A673 (cell line): ENCODE results near the gene SNCB. TPM values are rescaled to one million over a fixed set of nuclear protein-coding genes. Genes with fewer than 3 reads are reported as not detected.

Experiments used
- BruUV-seq: library from RNA; stranded (reverse); fragments of 400-500 nt; replicated peaks from 2 replicates; lab custom pipeline; 2021; lab: Mats Ljungman, UMichigan
- CTCF ChIA-PET: fragments of 300-600 bp; sonication (Branson Sonifier 250); formaldehyde crosslinking; loops from one replicate; lab custom pipeline; 2022; ENCODE audit warnings: antibody characterized with exemption; lab: Charles Lee
- POLR2A ChIA-PET: fragments of 300-600 bp; sonication (Branson Sonifier 250); formaldehyde crosslinking; loops from one replicate; lab custom pipeline; 2022; ENCODE audit warnings: antibody characterized with exemption; ENCODE audit not compliant: low non-redundant PET; lab: Charles Lee
- DNase-seq: peaks from one replicate; pipeline ENCODE4 v3.0.0-alpha.2; 2015; ENCODE audit warnings: low spot score
- H3K27ac ChIP-seq: fragments of 200-600 bp; sonication (generic); 2 replicates; pipeline ENCODE4 v1.5.1; 2016; ENCODE audit warnings: mixed run types, low read depth, mild to moderate bottlenecking, mixed read lengths, antibody characterized with exemption, low read length; ENCODE audit not compliant: poor library complexity, severe bottlenecking
- H3K27me3 ChIP-seq: fragments of 200-600 bp; sonication (generic); replicated peaks from 2 replicates; pipeline ENCODE4 v1.6.1; 2017; ENCODE audit warnings: mixed run types, low read depth, mild to moderate bottlenecking, mixed read lengths, antibody characterized with exemption, low read length; ENCODE audit not compliant: insufficient read depth, poor library complexity
- H3K36me3 ChIP-seq: fragments of 200-600 bp; sonication (generic); 2 replicates; pipeline ENCODE4 v1.6.1; 2016; ENCODE audit warnings: mixed run types, mild to moderate bottlenecking, mixed read lengths, antibody characterized with exemption, low read length; ENCODE audit not compliant: insufficient read depth, poor library complexity, severe bottlenecking
- H3K4me1 ChIP-seq: fragments of 200-600 bp; sonication (generic); 2 replicates; pipeline ENCODE4 v1.6.1; 2017; ENCODE audit warnings: mixed run types, mild to moderate bottlenecking, mixed read lengths, antibody characterized with exemption, low read length; ENCODE audit not compliant: insufficient read depth, poor library complexity, severe bottlenecking
- H3K4me3 ChIP-seq: fragments of 200-600 bp; sonication (generic); 2 replicates; pipeline ENCODE4 v1.5.1; 2016; ENCODE audit warnings: low read depth, mixed run types, mild to moderate bottlenecking, mixed read lengths, low read length; ENCODE audit not compliant: poor library complexity, severe bottlenecking
- H3K9me3 ChIP-seq: fragments of 200-600 bp; sonication (generic); 2 replicates; pipeline ENCODE4 v1.6.1; 2016; ENCODE audit warnings: mixed run types, low read depth, mild to moderate bottlenecking, mixed read lengths, antibody characterized with exemption, low read length; ENCODE audit not compliant: poor library complexity, severe bottlenecking
- EZH2 ChIP-seq: fragments of 200-600 bp; sonication (generic); IDR thresholded peaks from 2 replicates; pipeline ENCODE4 v1.6.1; 2017; ENCODE audit warnings: borderline replicate concordance, low read depth, mild to moderate bottlenecking, mixed read lengths, antibody characterized with exemption, low read length; ENCODE audit not compliant: poor library complexity, severe bottlenecking
- intact Hi-C: fragments of 100-400 bp; cut with micrococcal nuclease; formaldehyde crosslinking; loops from one replicate; pipeline ENCODE4 v1.10.0; 2022; ENCODE audit not compliant: unreplicated experiment
- total RNA-seq: library from RNA; stranded (reverse); gene quantifications from 2 replicates; pipeline ENCODE4 v1.2.3, GENCODE V29; 2021
- TF ChIP-seq, protein P1 (sequence below): fragments of 300-800, 200-600 bp; sonication (generic); conservative IDR thresholded peaks from 2 replicates; pipeline ENCODE4 v1.5.1; 2017; ENCODE audit warnings: low read depth, mild to moderate bottlenecking, antibody characterized with exemption, low read length, moderate library complexity, mixed read lengths

The SNCB gene
- total RNA-seq, 1 experiment from 2014 or later, result not detected

- no peak for TF ChIP-seq EZH2
- TF ChIP-seq, protein P1, sequence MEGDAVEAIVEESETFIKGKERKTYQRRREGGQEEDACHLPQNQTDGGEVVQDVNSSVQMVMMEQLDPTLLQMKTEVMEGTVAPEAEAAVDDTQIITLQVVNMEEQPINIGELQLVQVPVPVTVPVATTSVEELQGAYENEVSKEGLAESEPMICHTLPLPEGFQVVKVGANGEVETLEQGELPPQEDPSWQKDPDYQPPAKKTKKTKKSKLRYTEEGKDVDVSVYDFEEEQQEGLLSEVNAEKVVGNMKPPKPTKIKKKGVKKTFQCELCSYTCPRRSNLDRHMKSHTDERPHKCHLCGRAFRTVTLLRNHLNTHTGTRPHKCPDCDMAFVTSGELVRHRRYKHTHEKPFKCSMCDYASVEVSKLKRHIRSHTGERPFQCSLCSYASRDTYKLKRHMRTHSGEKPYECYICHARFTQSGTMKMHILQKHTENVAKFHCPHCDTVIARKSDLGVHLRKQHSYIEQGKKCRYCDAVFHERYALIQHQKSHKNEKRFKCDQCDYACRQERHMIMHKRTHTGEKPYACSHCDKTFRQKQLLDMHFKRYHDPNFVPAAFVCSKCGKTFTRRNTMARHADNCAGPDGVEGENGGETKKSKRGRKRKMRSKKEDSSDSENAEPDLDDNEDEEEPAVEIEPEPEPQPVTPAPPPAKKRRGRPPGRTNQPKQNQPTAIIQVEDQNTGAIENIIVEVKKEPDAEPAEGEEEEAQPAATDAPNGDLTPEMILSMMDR, result no peak
- no TSS peak for BruUV-seq
- Histone ChIP-seq H3K4me3 (no peak overlapping the region), H3K9me3 (no peaks in the 10 kb centered on the region), H3K27ac (no peak overlapping the region), H3K27me3 (no peaks in the 10 kb centered on the region), H3K4me1 (peaks cover 15% of the 10 kb centered on the region), H3K36me3 (no peaks in the 10 kb centered on the region)
- intact Hi-C loops, result no loop called here
- no peak for DNase-seq
- CTCF ChIA-PET, result interaction anchor here (0.7 kb wide), 1 partner anchor 357 kb away, joined by 3 read pairs; no protein-coding TSS in a partner anchor
- POLR2A ChIA-PET, result interaction anchor here (0.6 kb wide), 1 partner anchor 267 kb away, joined by 3 read pairs; no protein-coding TSS in a partner anchor
Observed at GRCh38 chr5:176674799-176675198, 44.5 kb upstream of the SNCB start.

DNA sequence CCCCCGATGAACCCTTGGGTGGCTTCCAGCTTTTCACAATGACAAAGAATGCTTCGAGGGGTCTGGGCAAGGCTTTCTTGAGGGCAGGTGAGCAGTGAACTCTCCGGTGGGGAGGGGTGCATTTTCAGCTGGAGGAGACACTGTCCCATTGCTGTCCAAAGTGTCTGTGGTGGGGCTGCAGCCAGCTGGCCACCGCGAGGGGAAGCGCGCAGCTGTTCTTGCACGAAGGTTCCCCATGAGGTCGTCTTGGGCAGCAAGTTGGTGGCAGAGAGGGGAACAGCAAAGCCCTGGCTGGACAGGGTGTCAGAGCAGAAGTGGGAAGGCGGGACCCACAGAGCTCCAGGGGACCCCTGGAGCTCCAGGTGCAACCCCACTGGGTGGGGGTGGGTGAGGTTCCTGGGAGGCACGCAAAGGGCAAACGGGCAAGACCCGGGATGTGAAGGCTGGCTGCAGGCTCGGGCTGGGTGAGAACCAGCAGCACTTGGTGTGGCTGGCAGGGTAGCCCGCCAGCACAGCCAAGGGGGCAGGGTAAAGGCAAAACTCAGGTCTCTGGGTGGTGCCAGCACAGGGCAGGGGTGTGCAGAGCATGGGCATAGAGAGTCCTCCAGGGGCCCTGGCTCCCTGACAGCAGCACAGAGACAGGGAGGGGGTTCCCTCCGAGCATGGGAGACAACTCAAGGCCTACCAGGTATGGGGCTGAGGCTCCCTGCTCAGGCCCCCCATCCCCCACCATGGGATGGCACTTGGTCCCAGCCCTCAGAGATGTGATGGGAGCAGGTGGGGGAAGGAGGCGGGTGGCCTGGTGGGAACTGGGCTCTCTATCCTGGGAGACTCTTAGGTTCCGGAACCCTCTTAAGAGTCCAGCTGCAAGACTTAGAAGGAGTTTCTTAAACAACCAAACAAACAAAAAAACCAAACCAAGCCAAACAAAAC is 43.6 kb upstream of the SNCB start:
- intact Hi-C loops, result no loop called here
- ChIA-PET POLR2A (no interaction called here), CTCF (interaction anchor here (1.0 kb wide), 1 partner anchor 13 kb away, joined by 4 read pairs; no protein-coding TSS in a partner anchor)
- no peak for DNase-seq
- Histone ChIP-seq H3K27me3 (no peaks in the 10 kb centered on the region), H3K36me3 (no peaks in the 10 kb centered on the region), H3K4me1 (peaks cover 15% of the 10 kb centered on the region), H3K4me3 (no peak overlapping the region), H3K27ac (no peak overlapping the region), H3K9me3 (no peaks in the 10 kb centered on the region)
- BruUV-seq, result no TSS peak
- no peak for TF ChIP-seq EZH2
- TF ChIP-seq, protein P1, result no peak

DNA sequence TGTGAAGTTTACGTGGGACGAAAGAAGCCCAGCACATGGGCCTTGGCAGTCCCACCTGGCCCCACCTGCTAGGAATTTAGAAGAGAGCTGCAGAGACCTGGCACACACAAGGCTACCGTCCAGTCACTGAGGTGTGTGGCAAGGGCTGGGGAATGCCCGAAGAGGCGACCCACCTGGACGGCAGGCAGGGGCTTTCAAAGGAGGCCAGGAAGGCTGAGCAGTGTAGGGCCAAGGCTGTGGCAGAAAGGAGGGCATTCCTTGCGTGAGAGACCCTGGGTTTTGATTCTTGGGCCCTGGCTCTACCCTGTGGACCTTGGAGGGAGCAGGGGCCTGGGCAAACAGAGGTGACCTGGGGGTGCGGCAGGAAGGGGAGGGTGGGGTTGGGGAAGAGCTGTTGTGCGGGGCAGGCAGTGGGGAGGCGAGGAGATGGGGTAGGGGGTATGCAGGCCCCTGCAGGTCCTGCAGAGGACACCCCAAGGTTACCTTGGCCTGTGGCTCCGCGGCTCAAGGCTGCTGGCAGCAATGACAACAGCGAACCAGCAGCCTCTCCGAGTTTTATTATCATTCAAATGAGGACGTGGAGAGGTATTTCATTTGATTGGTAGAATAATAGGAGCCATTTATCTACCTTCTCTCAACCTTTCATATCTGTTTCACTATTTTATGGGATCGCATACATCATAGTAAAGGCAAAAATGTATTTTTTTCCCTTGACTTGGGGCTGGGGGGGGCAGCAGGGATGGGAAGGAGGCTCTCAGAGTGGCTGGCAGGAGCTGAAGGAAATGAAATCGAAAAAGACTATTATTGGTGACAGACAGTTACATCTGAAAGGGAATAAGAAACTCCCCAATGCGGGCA is 41.8 kb upstream of the SNCB start:
- Histone ChIP-seq H3K27me3 (no peaks in the 10 kb centered on the region), H3K4me3 (no peak overlapping the region), H3K9me3 (no peaks in the 10 kb centered on the region), H3K36me3 (no peaks in the 10 kb centered on the region), H3K4me1 (peaks cover 14% of the 10 kb centered on the region), H3K27ac (no peak overlapping the region)
- POLR2A ChIA-PET, result interaction anchor here (0.6 kb wide), 1 partner anchor 12 kb away, joined by 3 read pairs; no protein-coding TSS in a partner anchor
- TF ChIP-seq, protein P1, result no peak
- TF ChIP-seq EZH2, result no peak
- DNase-seq, result no peak
- CTCF ChIA-PET, result no interaction called here
- BruUV-seq, result no TSS peak
- intact Hi-C loops, result no loop called here
